ENCODE measurements around the gene NXT1. TPM values are rescaled to one million over a fixed set of nuclear protein-coding genes. Genes with fewer than 3 reads are reported as not detected.
A peak's percentile ranks its signal among the peaks of the same experiment; 100 is the strongest.

NXT1 gene
- total RNA-seq, 4 donors from 2014 or later = 18.3 to 64.5 (median 43.9) TPM

DNA sequence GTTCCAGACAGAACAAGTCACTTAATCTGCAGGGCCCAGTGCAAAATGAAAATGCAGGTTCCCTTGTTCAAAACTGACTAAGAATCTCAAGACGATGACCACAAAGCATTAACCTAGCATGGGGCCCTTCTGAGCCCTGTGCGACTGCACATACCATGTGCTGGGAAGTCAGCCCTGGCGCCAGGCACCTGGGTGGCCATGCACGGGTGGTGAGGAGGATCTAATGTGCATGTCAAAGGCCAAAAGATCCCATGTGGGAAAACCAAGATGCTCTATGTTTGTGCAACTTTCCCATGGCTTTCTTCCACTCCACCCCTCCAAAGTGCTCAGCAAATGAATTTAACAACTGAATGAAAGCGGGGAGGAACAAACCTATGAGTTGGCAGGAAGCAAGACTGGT lies 33.5 kb upstream of the NXT1 start:
- no peak overlapping the region for H3K27ac ChIP-seq
- WGBS = 81% methylated on average over 5 of the region's 5 CpGs
- TF ChIP-seq POLR2A (IDR thresholded peaks at IDR 0.05) = no peak
- TF ChIP-seq POLR2AphosphoS5 (IDR thresholded peaks at IDR 0.05) = no peak
- TF ChIP-seq CTCF (IDR thresholded peaks at IDR 0.05) = no peak
- no peak for TF ChIP-seq EP300 (IDR thresholded peaks at IDR 0.05)
- H3K27me3 ChIP-seq = no peaks in the 10 kb centered on the region
- DNase-seq (ENCODE audit: low spot score in 2 of 2) = no peak
- H3K9me3 ChIP-seq = no peaks in the 10 kb centered on the region
- peaks cover 8% of the 10 kb centered on the region for H3K4me1 ChIP-seq
- H3K4me3 ChIP-seq = no peak overlapping the region
- H3K36me3 ChIP-seq = no peaks in the 10 kb centered on the region

DNA sequence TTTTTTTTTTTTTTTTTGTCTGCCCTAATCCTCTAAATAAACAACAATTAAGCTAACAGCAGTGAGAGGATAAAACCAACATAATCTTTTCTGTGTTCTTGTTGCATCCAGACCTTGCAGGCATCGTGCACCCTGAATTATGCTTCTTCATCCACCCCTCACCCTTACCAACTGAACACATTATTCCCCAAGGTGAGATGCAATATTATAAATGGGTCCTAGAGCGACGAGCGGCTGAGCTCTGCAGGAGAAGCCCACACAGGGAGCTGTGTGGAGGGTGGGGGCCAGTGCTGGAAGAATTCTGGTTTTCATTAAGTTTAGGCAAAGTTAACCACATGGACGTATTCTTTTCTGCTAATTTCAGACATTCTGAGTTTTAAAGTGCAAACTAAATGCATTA lies 32.2 kb upstream of the NXT1 start:
- TF ChIP-seq CTCF (IDR thresholded peaks at IDR 0.05) (no peak), POLR2A (IDR thresholded peaks at IDR 0.05) (no peak), POLR2AphosphoS5 (IDR thresholded peaks at IDR 0.05) (no peak), EP300 (IDR thresholded peaks at IDR 0.05) (no peak)
- no peaks in the 10 kb centered on the region for H3K36me3 ChIP-seq
- 69% methylated on average over 5 of the region's 5 CpGs for WGBS

DNA sequence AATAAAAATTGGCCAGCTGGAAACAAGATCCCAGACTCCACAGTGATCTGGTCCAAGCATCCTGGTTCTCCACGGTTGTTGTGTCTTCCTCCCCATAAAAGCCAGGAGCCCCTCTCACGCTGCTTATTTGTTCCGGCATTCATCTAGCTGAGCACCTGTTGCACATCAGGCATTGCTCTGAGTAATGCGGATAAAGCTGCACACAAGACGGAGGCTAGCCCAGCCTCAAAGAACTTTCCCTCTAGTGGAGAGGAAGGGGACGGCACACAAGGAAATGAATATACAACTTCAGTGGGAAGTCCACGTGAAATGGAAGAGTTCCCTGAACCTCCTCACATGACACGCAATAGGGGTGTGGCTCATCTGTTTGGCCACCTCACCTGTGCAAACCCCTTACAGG lies 30.3 kb upstream of the NXT1 start:
- WGBS = 82% methylated on average over 7 of the region's 8 CpGs
- H3K27ac ChIP-seq = no peak overlapping the region
- TF ChIP-seq CTCF (IDR thresholded peaks at IDR 0.05) (peak in 1 of 2 donors; percentile 41), EP300 (IDR thresholded peaks at IDR 0.05) (no peak)

More for the DNA sequence above, 32.2 kb upstream of the NXT1 start:
- no peak for DNase-seq (ENCODE audit: low spot score in 2 of 2)
- H3K27ac ChIP-seq = no peak overlapping the region
- no peaks in the 10 kb centered on the region for H3K9me3 ChIP-seq
- H3K4me3 ChIP-seq = no peak overlapping the region
- H3K4me1 ChIP-seq = peaks cover 8% of the 10 kb centered on the region
- no peaks in the 10 kb centered on the region for H3K27me3 ChIP-seq

DNA sequence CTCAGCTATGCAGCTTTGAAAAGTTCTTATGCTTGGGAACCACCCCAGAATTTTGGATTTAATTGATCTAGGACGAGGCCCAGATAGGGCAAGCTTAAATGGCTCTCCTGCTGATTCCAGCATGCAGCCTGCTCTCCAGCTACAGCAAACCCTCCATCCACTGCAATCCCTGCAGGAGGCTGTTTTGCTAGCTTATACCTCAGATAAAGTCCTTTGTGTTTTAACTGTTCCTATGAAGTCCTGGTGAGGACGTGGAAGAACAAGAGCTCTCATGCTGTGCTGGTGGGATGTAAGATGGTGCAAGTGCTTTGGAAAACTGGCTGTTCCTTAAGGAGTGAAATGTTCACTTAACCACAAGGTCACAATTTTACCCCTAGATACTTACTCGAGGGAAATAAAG lies 25.5 kb upstream of the NXT1 start:
- 85% methylated on average over 3 of the region's 3 CpGs for WGBS
- Histone ChIP-seq H3K4me3 (no peak overlapping the region), H3K36me3 (no peaks in the 10 kb centered on the region), H3K4me1 (no peaks in the 10 kb centered on the region), H3K9me3 (no peaks in the 10 kb centered on the region), H3K27me3 (no peaks in the 10 kb centered on the region), H3K27ac (no peak overlapping the region)
- TF ChIP-seq CTCF (IDR thresholded peaks at IDR 0.05) (no peak), POLR2A (IDR thresholded peaks at IDR 0.05) (no peak), EP300 (IDR thresholded peaks at IDR 0.05) (no peak), POLR2AphosphoS5 (IDR thresholded peaks at IDR 0.05) (no peak)
- no peak for DNase-seq (ENCODE audit: low spot score in 2 of 2)

More for the DNA sequence above, 30.3 kb upstream of the NXT1 start:
- no peaks in the 10 kb centered on the region for H3K9me3 ChIP-seq
- H3K4me1 ChIP-seq = peaks cover 4% of the 10 kb centered on the region
- no peak overlapping the region for H3K4me3 ChIP-seq
- DNase-seq (ENCODE audit: low spot score in 2 of 2) = no peak
- no peaks in the 10 kb centered on the region for H3K36me3 ChIP-seq
- no peaks in the 10 kb centered on the region for H3K27me3 ChIP-seq

- Histone ChIP-seq H3K4me3 (no peak overlapping the region), H3K9me3 (peaks cover 3% of the 10 kb centered on the region), H3K27ac (no peak overlapping the region), H3K4me1 (no peaks in the 10 kb centered on the region), H3K36me3 (no peaks in the 10 kb centered on the region), H3K27me3 (no peaks in the 10 kb centered on the region)
- no peak for DNase-seq (ENCODE audit: low spot score in 2 of 2)
- TF ChIP-seq CTCF (IDR thresholded peaks at IDR 0.05) (no peak), EP300 (IDR thresholded peaks at IDR 0.05) (no peak), POLR2A (IDR thresholded peaks at IDR 0.05) (no peak), POLR2AphosphoS5 (IDR thresholded peaks at IDR 0.05) (no peak)
- 60% methylated on average over 1 of the region's 8 CpGs for WGBS
These were observed 23.8 kb upstream of the NXT1 start for GRCh38 chr20:23326774-23327173.
